ENCODE measurements around the gene UQCC3. TPM values are rescaled to one million over a fixed set of nuclear protein-coding genes. Genes with fewer than 3 reads are reported as not detected.
"Not testable (repeated sequence)": the region's sequence is repeated elsewhere in the genome, so short reads cannot be mapped to it uniquely, and the experiment has no call there.

The UQCC3 gene
- total RNA-seq, 1 donor from 2014 or later: 6.9 TPM

DNA sequence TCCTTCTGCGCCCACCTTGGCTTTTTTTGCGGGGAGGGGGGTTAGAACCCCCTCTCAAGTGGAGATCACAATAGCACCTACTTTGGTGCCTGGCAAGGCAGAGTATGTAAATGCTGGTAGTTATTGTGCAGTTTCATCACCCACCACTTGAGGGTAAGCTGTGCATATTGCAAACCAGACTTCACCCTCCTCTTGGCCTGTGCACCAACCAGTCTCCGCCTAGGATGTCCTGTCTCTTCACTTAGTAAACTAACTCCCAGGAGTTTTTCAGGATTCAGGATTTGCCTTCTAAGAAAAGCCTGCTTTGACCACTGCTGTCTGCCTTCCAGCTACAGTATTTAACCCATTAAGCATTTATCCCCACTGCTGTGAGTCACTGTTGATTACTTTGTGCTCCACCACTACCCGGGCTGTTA lies 9.4 kb downstream of the UQCC3 start:
- peak; percentile 38 for DNase-seq
- Histone ChIP-seq H3K9me3 (replicated peaks) (no peaks in the 10 kb centered on the region), H3K27ac (replicated peaks) (peak overlapping the region; percentile 95), H3K4me1 (peaks cover 52% of the 10 kb centered on the region), H3K36me3 (peaks cover 23% of the 10 kb centered on the region), H3K4me3 (no peak overlapping the region), H3K27me3 (ENCODE audit: low read depth) (no peaks in the 10 kb centered on the region)
- intact Hi-C loops (cut with micrococcal nuclease): no loop called here
- TF ChIP-seq, protein P1, sequence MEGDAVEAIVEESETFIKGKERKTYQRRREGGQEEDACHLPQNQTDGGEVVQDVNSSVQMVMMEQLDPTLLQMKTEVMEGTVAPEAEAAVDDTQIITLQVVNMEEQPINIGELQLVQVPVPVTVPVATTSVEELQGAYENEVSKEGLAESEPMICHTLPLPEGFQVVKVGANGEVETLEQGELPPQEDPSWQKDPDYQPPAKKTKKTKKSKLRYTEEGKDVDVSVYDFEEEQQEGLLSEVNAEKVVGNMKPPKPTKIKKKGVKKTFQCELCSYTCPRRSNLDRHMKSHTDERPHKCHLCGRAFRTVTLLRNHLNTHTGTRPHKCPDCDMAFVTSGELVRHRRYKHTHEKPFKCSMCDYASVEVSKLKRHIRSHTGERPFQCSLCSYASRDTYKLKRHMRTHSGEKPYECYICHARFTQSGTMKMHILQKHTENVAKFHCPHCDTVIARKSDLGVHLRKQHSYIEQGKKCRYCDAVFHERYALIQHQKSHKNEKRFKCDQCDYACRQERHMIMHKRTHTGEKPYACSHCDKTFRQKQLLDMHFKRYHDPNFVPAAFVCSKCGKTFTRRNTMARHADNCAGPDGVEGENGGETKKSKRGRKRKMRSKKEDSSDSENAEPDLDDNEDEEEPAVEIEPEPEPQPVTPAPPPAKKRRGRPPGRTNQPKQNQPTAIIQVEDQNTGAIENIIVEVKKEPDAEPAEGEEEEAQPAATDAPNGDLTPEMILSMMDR (IDR thresholded peaks at IDR 0.05; ENCODE audit: borderline replicate concordance): peak; percentile 70

DNA sequence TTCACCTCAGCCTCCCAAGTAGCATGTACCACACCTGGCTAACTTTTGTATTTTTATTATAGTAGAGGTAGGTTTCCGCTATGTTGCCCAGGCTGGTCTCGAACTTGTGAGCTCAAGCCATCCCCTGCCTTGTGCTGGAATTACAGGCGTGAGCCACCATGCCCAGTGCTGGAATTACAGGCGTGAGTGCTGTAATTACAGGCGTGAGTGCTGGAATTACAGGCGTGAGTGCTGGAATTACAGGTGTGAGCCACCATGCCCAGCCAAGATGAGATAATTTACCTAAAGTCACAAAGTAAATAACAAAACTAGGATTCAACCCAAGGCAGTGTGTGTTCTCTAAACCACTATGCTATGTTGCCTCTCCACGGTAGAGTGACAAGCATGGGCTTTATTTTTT lies 11.0 kb downstream of the UQCC3 start:
- no peaks in the 10 kb centered on the region for H3K27me3 ChIP-seq (ENCODE audit: low read depth)
- no peak overlapping the region for H3K4me3 ChIP-seq
- H3K4me1 ChIP-seq: peaks cover 38% of the 10 kb centered on the region
- TF ChIP-seq, protein P1 (IDR thresholded peaks at IDR 0.05; ENCODE audit: borderline replicate concordance): no peak
- no peaks in the 10 kb centered on the region for H3K9me3 ChIP-seq (replicated peaks)
- DNase-seq: no peak
- H3K27ac ChIP-seq (replicated peaks): no peak overlapping the region
- intact Hi-C loops (cut with micrococcal nuclease): no loop called here
- peaks cover 7% of the 10 kb centered on the region for H3K36me3 ChIP-seq

DNA sequence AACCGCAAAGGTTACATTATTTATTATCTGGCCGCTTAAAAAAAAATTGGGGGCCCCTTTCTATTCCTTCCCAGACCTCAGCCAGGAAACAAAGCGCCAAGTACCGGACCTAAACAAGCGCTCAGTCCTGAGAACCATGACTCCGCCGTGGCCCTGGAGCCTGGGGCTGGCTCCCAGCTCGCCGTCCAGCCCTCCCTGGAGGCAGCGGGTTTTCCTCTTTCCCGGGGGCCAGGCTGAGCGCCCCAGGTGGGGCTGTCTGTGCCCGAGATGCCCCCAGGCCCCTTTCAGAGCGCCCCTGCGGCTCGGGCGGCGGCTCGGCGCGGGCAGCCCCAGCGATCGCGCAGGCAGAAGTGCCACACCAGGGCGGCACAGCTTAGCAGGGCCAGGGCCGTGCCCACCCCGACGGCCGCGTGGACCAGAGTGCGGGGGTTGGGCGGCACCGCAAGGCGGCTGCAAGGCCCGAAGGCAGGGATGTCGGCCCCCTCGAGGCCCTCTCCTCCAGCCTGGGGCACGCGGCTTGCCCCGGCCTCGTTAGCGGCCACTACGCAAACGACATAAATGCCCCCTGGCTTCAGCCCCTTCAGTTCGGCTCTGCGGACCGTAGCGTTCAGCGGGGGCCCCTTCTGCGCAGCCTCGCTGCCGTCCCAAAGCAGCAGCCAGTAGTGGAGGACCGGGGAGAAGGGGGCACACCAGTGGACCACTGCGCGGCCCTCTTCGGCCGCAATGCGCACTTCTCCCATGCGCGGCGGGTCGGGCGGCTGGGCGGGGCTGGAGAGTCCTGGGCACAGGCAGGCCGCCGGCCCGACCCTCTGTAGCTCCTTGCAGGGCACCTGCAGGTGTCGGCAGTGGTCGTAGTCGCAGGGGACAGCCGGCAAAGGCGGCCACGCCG lies 16.3 kb downstream of the UQCC3 start:
- Histone ChIP-seq H3K36me3 (peaks cover 29% of the 10 kb centered on the region), H3K9me3 (replicated peaks) (no peaks in the 10 kb centered on the region), H3K4me1 (peaks cover 31% of the 10 kb centered on the region), H3K27me3 (ENCODE audit: low read depth) (peaks cover 6% of the 10 kb centered on the region), H3K27ac (replicated peaks) (peak overlapping the region; percentile 79), H3K4me3 (peak overlapping the region; percentile 61)
- intact Hi-C loops (cut with micrococcal nuclease): no loop called here
- TF ChIP-seq, protein P1 (IDR thresholded peaks at IDR 0.05; ENCODE audit: borderline replicate concordance): no peak
- peak; percentile 34 for DNase-seq

DNA sequence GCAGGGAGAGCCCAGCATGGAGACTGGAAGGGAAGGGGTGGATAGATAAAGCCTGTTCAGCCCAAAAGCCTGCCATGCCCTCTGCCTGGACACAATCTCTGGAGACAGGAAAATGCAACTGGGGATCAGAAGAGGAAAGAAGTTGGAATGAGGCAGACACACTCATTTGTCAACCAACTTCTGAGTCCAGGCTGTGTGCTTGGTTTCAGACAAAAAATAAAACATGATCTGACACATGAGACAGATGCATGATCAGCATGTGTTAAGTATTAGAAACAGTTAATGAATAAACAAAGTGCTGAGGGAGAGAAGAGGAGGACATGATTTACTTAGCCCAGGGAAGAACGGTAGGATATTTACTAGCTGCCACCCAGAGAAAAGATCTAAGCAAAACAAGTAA lies 17.0 kb downstream of the UQCC3 start:
- Histone ChIP-seq H3K36me3 (peaks cover 30% of the 10 kb centered on the region), H3K4me3 (peak overlapping the region; percentile 61), H3K9me3 (replicated peaks) (no peaks in the 10 kb centered on the region), H3K27ac (replicated peaks) (peak overlapping the region; percentile 79), H3K4me1 (peaks cover 31% of the 10 kb centered on the region), H3K27me3 (ENCODE audit: low read depth) (peaks cover 6% of the 10 kb centered on the region)
- intact Hi-C loops (cut with micrococcal nuclease): no loop called here
- TF ChIP-seq, protein P1 (IDR thresholded peaks at IDR 0.05; ENCODE audit: borderline replicate concordance): no peak
- no peak for DNase-seq

DNA sequence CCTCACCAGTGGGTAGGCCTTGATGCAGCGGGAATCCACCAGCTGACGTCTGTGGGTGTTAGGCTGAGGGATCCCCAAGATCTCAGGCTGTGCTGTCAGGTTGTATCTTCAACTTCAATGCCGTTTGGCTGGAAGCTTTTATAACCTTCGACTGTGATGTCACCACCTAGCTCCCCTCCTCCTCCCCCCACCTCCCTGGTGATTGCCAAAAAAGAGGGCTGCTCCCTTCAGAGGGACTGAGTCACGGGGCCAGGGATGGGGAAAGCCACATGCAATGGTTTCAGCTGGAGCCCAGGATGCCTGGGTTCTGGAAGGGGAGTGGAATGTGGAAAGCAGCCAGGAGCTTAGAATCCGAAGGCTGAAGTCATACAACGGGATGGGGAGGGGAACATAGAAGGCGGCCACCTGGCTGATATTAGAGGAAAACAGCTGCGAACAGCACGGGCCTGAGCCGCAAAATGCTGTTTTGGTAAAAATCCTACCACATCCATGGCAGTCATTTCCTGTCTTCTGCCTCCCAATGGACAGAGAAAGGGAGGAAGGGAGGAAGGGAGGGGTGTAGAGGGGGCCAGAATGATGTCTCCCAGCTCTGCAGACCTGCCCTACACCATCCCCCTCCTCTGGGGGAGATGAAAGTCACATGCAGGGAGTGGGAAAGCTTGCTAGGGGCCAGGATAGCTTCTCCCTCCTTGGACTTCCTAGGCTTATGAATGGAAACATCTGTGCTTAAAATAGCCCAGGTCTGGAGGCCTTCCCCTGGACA lies 18.1 kb downstream of the UQCC3 start, which contains the start of gene LRRN4CL:
TSS of gene LRRN4CL (minus strand) at position 110 of the 763 bp plus-strand sequence. CDS start 1,022 bp downstream, outside the sequence.
- Histone ChIP-seq H3K27me3 (ENCODE audit: low read depth) (peaks cover 6% of the 10 kb centered on the region), H3K36me3 (peaks cover 30% of the 10 kb centered on the region), H3K27ac (replicated peaks) (peak within 1 kb of the TSS; percentile 79), H3K4me1 (peaks cover 36% of the 10 kb centered on the region), H3K9me3 (replicated peaks) (no peaks in the 10 kb centered on the region), H3K4me3 (peak within 1 kb of the TSS; percentile 61)
- DNase-seq: peak; percentile 79
- TF ChIP-seq, protein P1 (IDR thresholded peaks at IDR 0.05; ENCODE audit: borderline replicate concordance): no peak
- intact Hi-C loops (cut with micrococcal nuclease): loop anchor here (10.0 kb wide), 1 partner anchor 305 kb away; no protein-coding TSS in a partner anchor

DNA sequence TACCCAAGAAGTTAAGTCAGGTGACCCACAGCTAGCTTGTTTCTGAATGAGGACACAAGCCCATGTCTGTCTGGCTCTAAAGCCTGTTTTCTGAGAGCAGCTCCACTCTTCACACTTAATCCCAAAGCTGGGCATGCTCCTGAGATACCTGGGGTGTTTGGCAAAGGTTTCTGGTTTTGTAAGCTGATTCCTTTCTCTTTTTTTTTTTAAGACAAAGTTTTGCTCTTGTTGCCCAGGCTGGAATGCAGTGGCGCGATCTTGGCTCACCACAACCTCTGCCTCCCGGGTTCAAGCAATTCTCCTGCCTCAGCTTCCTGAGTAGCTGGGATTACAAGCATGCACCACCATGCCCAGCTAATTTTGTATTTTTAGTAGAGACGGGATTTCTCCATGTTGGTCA lies 22.2 kb downstream of the UQCC3 start:
- not testable (repeated sequence) for H3K27ac ChIP-seq (replicated peaks); H3K27me3 ChIP-seq (ENCODE audit: low read depth); DNase-seq; H3K9me3 ChIP-seq (replicated peaks); H3K4me3 ChIP-seq
- peaks cover 31% of the 10 kb centered on the region for H3K4me1 ChIP-seq
- peaks cover 30% of the 10 kb centered on the region for H3K36me3 ChIP-seq
- intact Hi-C loops (cut with micrococcal nuclease): loop anchor here (10.0 kb wide), 1 partner anchor 309 kb away; no protein-coding TSS in a partner anchor
